Activated T-cell treated with anti-CD3 and anti-CD28 coated beads, Interleukin-2, amount 50 U/mL, for 4 hours (primary cell): ENCODE data around the gene MS4A4E. TPM values are rescaled to one million over a fixed set of nuclear protein-coding genes. Genes with fewer than 3 reads are reported as not detected.
"Not testable (repeated sequence)": the region's sequence is repeated elsewhere in the genome, so short reads cannot be mapped to it uniquely, and the experiment has no call there.

Experiments used
- ATAC-seq, 2 donors: fragments of 200-7000 bp; cut with Tn5 transposase; one replicate each; pipeline ENCODE4 v1.10.0; 2021
- DNase-seq: peaks from one replicate; pipeline ENCODE4 v3.0.0-alpha.2; 2020
- H3K27me3 Mint-ChIP-seq: one replicate; pipeline ENCODE4 v1.8.0; 2021; ENCODE audit warnings: low read depth, mixed read lengths
- H3K36me3 Mint-ChIP-seq: one replicate; pipeline ENCODE4 v1.8.0; 2022; ENCODE audit warnings: mixed read lengths; ENCODE audit not compliant: insufficient read depth
- H3K4me1 Mint-ChIP-seq: one replicate; pipeline ENCODE4 v1.8.0; 2021; ENCODE audit warnings: low read depth, mixed read lengths
- H3K4me3 Mint-ChIP-seq: one replicate; pipeline ENCODE4 v1.8.0; 2021; ENCODE audit warnings: mild to moderate bottlenecking, moderate library complexity, mixed read lengths
- H3K9me3 Mint-ChIP-seq: one replicate; pipeline ENCODE4 v1.8.0; 2021; ENCODE audit warnings: mixed read lengths
- total RNA-seq, 3 donors: library from RNA; stranded (reverse); gene quantifications; one replicate each; pipeline ENCODE4 v1.2.1, GENCODE V29; 2021

Gene MS4A4E
- total RNA-seq = not detected

DNA sequence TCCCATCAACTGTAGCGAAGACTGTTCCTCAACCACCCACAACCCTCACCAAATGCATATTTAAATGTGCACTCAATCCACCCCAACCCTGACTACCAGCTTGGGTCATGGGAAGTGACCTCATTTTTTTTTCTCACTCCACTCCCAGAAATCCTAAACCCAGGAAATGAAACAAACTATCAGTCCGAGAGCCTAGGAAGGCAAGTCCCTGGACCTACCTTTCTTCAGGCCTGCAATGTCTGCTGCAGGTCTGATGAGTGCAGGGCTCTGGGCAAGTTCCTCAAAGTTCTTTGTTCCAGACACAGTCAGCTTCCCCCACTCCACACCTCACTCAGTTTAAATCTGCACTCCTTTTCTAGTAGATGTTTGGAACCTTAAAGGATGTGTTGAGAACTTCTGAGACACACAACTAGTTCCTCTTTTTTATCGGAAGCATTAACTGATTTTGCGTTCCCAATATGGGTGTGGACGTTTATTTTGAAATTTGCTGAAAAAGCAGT, at the start of gene MS4A4E:
Gene MS4A4E (minus strand): TSS at position 398 of the 500 bp plus-strand sequence. CDS start 13,082 bp downstream, outside the sequence.
- DNase-seq (no peak), ATAC-seq (no peak)
- Mint-ChIP-seq H3K4me3 (no peak within 1 kb of the TSS), H3K27me3 (peaks cover 14% of the 10 kb centered on the region), H3K4me1 (no peaks in the 10 kb centered on the region), H3K9me3 (no peaks in the 10 kb centered on the region), H3K36me3 (no peaks in the 10 kb centered on the region)

DNA sequence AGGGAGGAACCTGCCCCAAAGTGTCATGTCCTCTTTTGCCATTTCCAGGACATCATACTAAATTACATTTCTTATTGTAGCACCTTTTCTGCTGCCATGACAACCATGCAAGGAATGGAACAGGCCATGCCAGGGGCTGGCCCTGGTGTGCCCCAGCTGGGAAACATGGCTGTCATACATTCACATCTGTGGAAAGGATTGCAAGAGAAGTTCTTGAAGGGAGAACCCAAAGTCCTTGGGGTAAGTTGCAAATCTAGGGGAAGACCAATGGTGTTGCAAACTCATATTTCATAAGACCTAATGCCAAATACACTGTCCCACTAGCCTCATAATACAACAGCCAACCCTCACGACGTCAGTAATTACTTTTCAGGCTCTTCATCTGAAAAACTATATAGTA, 49.2 kb upstream of the MS4A4E start:
- no peaks in the 10 kb centered on the region for H3K4me1 Mint-ChIP-seq
- no peaks in the 10 kb centered on the region for H3K9me3 Mint-ChIP-seq
- no peak overlapping the region for H3K4me3 Mint-ChIP-seq
- DNase-seq (no peak), ATAC-seq (no peak)
- H3K27me3 Mint-ChIP-seq = peaks cover 15% of the 10 kb centered on the region
- H3K36me3 Mint-ChIP-seq = no peaks in the 10 kb centered on the region

- H3K36me3 Mint-ChIP-seq = no peaks in the 10 kb centered on the region
- no peak overlapping the region for H3K4me3 Mint-ChIP-seq
- peaks cover 7% of the 10 kb centered on the region for H3K27me3 Mint-ChIP-seq
- ATAC-seq = no peak
- H3K4me1 Mint-ChIP-seq = no peaks in the 10 kb centered on the region
- H3K9me3 Mint-ChIP-seq = no peaks in the 10 kb centered on the region
- DNase-seq = no peak
These were observed 45.6 kb upstream of the MS4A4E start for GRCh38 chr11:60288531-60288930.

- not testable (repeated sequence) for H3K9me3 Mint-ChIP-seq, H3K27me3 Mint-ChIP-seq, ATAC-seq, DNase-seq, H3K36me3 Mint-ChIP-seq, H3K4me3 Mint-ChIP-seq, H3K4me1 Mint-ChIP-seq
These were observed 42.6 kb upstream of the MS4A4E start for GRCh38 chr11:60285411-60286126.

DNA sequence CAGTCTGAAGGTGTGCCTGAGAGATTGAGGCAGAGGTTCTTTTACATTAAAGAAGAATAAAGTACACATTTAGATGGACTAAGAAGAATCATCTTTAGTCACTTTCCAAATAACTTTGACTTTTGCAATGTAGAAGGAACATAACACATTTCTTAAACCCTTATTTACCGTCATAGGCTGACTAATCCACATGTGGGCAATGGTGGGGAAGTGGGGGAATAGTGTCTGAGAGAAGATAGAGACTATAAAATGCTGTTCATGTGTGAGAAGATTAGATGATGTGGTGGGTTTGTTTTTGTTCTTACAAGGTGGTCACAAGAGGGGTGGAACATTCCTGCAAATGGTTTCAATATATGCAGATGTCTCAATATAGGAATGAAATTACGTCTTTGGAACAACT, 39.3 kb upstream of the MS4A4E start:
- no peaks in the 10 kb centered on the region for H3K36me3 Mint-ChIP-seq
- H3K27me3 Mint-ChIP-seq = peaks cover 11% of the 10 kb centered on the region
- no peaks in the 10 kb centered on the region for H3K9me3 Mint-ChIP-seq
- H3K4me3 Mint-ChIP-seq = no peak overlapping the region
- no peak for DNase-seq
- ATAC-seq = no peak
- no peaks in the 10 kb centered on the region for H3K4me1 Mint-ChIP-seq

DNA sequence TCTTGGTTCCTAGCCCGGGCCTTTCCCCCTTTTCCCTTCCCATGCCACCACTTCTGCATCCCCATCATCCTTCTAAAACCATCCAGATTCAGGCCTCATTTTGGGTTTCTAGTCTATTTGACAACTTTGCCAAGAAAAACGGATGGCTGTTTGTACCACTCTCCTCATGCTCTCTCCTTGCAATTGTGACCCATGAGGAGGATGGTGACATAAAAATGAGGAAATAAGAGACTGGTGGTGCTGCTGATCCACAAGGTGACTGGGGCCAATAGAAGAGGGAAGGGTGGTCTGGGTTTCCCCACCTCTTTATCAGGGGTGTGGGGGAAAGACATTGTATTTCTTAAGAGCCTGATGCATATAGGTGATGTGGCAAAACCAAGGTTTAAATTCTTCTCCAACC, 38.5 kb upstream of the MS4A4E start:
- Mint-ChIP-seq H3K9me3 (no peaks in the 10 kb centered on the region), H3K36me3 (no peaks in the 10 kb centered on the region)

DNA sequence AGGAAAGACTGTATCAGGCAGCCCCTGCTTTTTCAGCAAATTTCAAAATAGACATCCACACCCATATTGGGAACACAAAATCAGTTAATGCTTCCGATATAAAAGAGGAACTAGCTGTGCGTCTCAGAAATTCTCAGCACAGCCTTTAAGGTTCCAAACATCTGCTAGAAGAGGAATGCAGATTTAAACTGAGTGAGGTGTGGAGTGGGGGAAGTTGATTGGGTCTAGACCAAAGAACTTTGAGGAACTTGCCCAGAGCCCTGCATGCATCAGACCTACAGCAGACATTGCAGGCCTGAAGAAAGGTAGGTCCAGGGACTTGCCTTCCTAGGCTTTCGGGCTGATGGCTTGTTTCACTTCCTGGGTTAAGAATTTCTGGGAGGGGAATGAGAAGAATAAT, 37.5 kb upstream of the MS4A4E start, which contains the start of gene MS4A4A:
Gene MS4A4A (plus strand): TSS at position 255 of the 400 bp plus-strand sequence. CDS start 10 bp downstream, at position 265.
- H3K4me1 Mint-ChIP-seq = no peaks in the 10 kb centered on the region
- no peaks in the 10 kb centered on the region for H3K9me3 Mint-ChIP-seq
- H3K4me3 Mint-ChIP-seq = no peak within 1 kb of the TSS
- H3K27me3 Mint-ChIP-seq = peaks cover 11% of the 10 kb centered on the region
- ATAC-seq (no peak), DNase-seq (no peak)
- no peaks in the 10 kb centered on the region for H3K36me3 Mint-ChIP-seq

More for the DNA sequence above, 38.5 kb upstream of the MS4A4E start:
- Mint-ChIP-seq H3K27me3 (peaks cover 11% of the 10 kb centered on the region), H3K4me1 (no peaks in the 10 kb centered on the region), H3K4me3 (no peak overlapping the region)
- DNase-seq (no peak), ATAC-seq (no peak)

- Mint-ChIP-seq H3K4me3 (no peak overlapping the region), H3K4me1 (no peaks in the 10 kb centered on the region), H3K27me3 (peaks cover 21% of the 10 kb centered on the region), H3K9me3 (no peaks in the 10 kb centered on the region), H3K36me3 (no peaks in the 10 kb centered on the region)
- no peak for ATAC-seq
- DNase-seq = no peak
These were observed 31.5 kb upstream of the MS4A4E start for GRCh38 chr11:60274416-60274815.

DNA sequence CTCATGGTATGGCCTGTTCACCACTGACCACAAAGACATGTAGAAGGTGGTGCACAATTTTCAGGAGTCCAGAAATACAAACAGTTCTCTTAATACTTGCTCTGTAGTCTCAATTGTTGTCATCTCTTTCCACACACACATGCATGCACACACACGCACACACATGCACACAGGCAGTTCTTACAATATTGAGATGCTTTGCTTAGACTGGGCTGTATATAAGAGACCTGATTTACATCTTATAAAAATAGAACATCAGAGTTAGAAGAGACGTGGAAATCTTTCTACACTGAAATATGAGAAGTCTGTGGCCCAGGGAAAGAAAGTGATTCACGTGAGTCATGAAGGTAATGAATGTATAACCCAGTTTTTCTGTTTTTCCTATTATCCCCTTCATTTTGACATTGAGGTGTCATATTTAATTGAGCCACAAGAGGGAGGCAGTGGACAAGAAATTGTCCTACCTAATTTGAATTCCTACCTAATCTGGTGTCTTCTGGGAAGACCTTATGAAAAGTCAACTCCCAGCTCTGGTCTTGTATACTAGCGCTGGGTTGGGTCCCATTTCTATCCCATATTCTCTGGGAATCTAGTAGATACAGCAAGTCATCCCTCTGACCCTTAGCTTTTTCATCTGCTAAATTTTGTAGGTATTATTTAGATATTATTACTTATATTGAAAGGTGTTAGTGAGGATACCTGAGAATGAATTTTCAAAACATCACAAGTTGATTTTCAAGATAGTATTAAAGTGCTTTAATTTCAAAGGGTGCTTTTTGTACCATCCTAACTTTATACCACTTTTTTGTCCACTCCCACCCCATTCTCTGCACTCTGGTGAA, 22.7 kb upstream of the MS4A4E start:
- DNase-seq (no peak), ATAC-seq (peak; percentile 23 to 52)
- Mint-ChIP-seq H3K36me3 (no peaks in the 10 kb centered on the region), H3K27me3 (no peaks in the 10 kb centered on the region), H3K4me1 (no peaks in the 10 kb centered on the region), H3K9me3 (no peaks in the 10 kb centered on the region), H3K4me3 (no peak overlapping the region)

GRCh38 chr11:60264644-60265043, 21.7 kb upstream of the MS4A4E start:
- H3K4me3 Mint-ChIP-seq = no peak overlapping the region
- no peaks in the 10 kb centered on the region for H3K36me3 Mint-ChIP-seq
- ATAC-seq = no peak
- no peaks in the 10 kb centered on the region for H3K9me3 Mint-ChIP-seq
- DNase-seq = no peak
- H3K4me1 Mint-ChIP-seq = no peaks in the 10 kb centered on the region
- H3K27me3 Mint-ChIP-seq = no peaks in the 10 kb centered on the region

DNA sequence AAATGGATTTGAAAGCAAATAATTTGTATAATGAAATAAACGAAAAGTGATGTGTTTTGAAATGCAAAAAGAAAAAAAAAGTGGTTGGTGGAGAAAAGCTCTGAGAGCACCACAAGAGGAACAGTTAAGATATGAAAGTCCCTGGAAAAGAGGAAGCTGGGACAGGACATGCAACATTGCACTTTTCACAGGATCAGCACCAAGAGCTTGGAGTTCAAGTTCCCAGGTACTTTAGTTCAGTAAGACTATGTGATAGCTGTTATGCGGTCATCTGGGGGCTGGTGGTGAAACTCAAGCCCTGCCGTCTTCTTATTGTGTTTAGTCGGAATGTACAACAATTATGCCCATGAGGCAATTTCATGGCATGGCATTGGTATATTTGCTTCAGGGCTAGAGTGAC, 20.5 kb upstream of the MS4A4E start:
- Mint-ChIP-seq H3K9me3 (no peaks in the 10 kb centered on the region), H3K4me3 (no peak overlapping the region), H3K27me3 (no peaks in the 10 kb centered on the region), H3K36me3 (no peaks in the 10 kb centered on the region), H3K4me1 (no peaks in the 10 kb centered on the region)
- DNase-seq (no peak), ATAC-seq (no peak)

DNA sequence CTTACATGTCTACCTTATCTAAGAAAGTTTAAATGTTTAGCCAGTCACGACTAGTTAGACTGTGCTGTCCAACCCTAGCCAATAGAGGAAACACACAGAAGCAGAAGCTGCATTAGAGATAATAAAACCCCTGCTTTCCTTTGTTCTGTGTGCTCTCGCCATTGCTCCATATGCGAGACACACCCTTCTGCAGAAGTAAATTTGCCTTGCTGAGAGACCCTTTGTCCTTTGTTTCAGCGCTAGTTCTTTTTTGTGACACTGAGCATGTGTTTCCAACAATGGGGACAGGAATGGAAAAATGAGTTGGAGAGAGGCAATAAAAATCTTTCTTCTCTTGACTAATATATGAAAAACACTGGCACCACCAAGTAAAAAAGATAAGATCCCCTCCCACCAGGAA, 18.1 kb upstream of the MS4A4E start:
- Mint-ChIP-seq H3K9me3 (no peaks in the 10 kb centered on the region), H3K36me3 (no peaks in the 10 kb centered on the region), H3K27me3 (peaks cover 3% of the 10 kb centered on the region), H3K4me3 (no peak overlapping the region), H3K4me1 (no peaks in the 10 kb centered on the region)
- DNase-seq (no peak), ATAC-seq (no peak)

DNA sequence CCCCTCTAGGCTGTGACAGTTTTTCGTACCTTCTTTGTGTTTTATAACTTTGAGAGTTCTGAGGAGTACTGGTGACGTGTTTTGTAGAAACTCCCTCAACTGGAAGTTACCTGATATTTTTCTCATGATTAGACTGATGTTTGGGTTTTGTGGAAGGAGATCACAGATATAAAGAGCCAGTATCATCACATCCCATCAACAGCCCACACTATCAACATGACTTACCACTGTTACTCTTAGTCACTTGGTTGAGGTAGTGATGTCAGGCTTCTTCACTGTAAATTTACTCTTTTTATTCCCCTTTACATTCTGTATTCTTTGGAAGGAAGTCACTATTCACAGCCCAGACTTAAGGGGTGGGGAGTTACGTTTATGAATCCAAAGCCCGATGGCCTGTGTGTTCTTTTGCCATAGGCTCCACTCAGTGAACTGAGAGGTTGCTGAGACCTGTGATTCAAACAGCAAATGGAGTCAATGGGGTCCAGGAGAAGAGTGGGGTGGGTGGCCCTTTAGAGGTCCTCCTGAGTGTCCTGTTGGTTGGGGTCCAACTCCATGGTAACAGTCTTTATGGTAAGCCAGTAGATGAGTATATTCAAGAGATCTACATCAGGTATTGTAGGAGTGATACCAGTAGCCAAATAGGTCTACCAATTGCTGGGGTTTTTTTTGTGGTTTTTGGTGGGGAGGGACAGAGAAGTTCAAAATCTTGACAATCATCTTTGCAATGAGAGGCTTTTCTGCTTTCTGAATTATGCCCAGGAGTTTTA, 15.2 kb upstream of the MS4A4E start:
- Mint-ChIP-seq H3K9me3 (peaks cover 8% of the 10 kb centered on the region), H3K27me3 (peaks cover 14% of the 10 kb centered on the region), H3K36me3 (no peaks in the 10 kb centered on the region), H3K4me3 (no peak overlapping the region), H3K4me1 (no peaks in the 10 kb centered on the region)
- DNase-seq (no peak), ATAC-seq (peak in 1 of 2 donors; percentile 23)
